NK-92 treated with Interleukin-12 subunit alpha and Interleukin-12 subunit beta, amount 100 ng/mL, for 24 hours (cell line): ENCODE results near the gene HLA-DQB1.
"Not testable (repeated sequence)": the region's sequence is repeated elsewhere in the genome, so short reads cannot be mapped to it uniquely, and the experiment has no call there.

Experiments
- DNase-seq: peaks from one replicate; lab custom pipeline; 2025; lab: John Stamatoyannopoulos, UW

The HLA-DQB1 gene

DNA sequence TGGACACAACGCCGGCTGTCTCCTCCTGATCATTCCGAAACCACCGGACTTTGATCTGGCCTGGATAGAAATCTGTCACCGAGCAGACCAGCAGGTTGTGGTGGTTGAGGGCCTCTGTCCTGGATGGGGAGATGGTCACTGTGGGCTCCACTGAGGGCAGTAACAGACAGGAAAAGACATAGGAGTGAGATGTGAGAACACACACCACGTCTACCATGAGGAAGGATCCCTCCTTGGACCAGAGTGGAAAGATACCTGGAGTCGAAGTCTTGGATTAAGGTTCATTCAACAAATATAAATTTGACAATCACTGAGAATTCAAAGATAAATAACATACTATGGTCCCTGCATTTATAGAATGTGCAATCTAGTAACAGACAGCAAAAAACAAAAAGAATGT, 4.4 kb downstream of the HLA-DQB1 start:
- DNase-seq, result no peak

DNA sequence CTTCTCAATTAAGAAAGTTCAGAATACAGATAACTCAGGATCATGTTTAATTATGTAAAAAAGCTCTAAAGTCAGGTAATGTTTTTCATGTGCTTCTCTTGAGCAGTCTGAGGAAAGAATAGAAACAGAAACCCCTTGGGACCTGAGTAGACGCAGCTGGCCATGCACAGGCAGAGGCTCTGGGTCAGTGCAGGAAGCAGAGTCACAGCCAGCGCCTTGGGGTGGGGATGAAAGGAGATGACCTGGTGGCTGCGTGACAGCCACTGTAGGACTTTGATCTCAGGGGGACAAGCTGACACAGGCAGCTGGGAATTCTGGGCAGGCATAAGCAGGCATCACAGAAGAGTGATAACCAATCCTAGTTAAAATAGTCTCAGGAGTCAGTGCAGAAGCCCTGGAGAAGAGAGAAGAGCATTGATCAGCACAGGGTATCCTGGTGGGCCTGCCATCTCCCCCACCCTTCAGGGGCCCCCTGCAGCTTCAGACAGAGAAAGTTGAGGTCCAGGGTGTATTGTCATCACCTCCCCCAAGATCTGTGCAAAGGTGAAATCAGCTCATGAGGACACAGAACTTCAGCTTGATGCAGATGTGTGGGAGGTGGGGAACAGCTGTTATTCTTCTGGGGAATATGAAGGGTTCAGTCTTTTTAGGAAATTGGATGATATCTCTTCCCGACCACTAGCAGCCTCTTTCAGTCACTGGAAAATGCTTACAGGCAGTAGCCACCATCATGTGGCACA, 6.4 kb downstream of the HLA-DQB1 start:
- no peak for DNase-seq

DNA sequence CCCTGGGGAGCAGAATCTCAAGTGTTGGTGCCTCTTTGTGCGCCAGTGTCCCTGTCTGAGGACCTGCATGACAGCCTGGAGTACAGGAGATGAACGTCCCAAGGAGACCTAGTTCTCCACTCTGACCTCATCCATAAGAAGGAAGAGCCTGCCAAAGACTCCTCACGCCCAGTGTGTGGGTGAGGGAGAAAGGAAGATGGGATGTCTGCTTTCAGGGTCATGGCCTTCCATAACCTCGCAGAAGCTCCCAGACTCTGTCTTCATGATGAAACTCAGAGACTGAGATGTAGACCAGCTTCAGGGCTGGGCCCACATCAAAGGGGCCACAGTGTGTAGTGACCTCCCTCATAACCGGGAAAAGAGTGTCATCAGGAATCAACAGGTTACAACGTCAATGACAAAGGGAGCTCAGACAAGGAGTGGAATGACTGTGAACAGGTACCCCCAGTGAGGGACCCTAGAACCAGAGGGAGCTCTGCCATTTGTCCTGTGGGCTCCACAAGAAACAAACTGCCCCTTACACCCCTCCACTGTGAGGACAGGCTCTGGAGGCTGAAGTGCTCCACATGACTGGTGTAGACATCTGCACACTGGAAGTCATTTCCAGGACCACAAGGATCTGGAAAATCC, 8.1 kb downstream of the HLA-DQB1 start:
- DNase-seq, result no peak

DNA sequence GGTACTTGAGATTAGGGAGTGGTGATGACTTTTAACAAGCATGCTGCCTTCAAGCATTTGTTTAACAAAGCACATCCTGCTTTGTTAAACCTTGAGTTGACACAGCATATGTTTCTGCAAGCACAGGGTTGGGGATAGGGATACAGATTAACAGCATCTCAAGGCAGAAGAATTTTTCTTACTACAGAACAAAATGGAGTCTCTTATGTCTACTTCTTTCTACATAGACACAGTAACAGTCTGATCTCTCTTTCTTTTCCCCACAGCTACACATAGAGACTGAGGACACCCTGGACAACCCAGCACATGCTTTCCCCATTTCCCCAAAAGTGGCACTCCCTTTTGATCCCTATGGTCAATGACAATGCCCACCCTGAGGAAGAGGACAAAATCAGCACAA, 8.6 kb downstream of the HLA-DQB1 start:
- not testable (repeated sequence) for DNase-seq

DNA sequence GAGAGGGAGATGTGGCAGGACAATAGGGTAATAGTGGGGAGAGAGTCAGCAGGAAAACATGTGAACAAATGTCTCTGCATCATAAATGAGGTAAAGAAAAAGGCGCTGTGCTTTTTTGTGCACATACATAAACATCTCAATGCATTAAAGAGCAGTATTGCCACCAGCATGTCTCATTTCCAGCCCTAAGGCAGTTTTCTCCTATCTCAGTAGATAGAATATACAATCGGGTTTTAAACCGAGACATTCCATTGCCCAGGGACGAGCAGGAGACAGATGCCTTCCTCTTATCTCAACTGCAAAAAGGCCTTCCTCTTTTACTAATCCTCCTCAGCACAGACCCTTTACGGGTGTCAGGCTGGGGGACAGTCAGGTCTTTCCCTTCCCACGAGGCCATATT, 9.1 kb downstream of the HLA-DQB1 start:
- DNase-seq, result not testable (repeated sequence)

DNA sequence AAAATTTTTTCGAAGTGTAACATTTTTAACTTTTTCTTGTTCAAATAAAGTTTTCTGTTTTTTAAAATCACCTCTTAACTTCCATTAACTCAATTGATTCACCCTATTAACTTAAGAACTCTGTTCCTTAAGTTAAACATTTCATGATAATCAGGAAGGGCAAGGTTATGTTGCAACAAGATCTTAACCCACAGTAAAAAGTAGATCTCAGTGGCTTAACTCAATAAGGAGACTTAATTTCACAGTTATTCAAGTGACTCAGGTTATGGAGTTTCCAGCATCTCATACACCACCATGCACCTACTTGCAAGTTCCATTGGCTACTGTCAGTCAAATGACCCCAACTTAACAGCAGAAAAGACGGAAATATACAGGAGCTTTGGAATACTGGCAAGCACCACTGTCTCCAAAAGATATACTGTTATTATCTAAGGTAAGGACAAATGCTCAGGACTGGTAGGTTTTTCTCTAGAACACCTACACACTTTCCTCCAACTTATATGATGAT, 11.2 kb downstream of the HLA-DQB1 start:
- no peak for DNase-seq

DNA sequence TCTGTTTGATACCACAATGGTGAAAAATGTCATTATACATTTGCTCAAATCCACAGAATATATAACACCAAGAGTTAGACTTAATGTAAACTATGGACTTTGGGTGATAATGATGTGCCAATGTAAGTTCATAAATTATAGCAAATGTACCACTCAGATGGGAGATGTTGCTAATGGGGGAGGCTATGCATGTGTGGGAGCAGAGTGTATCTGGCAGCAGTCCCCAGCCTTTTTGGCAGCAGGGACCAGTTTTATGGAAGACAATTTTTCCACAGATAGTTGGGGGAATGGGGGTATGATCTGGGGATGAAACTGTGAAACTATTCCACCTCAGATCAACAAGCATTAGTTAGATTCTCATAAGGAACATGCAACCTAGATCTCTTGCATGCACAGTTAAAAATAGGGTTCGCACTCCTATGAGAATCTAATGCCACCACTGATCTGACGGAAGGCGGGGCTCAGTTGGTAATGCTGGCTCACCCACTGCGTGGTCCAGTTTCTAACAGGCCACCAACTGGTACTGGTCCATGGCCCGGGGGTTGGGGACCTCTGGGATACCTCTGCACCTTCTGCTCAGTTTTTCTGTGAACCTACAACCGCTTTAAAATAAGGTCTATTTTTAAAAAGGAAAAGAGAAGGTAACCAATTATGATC, 21.3 kb downstream of the HLA-DQB1 start:
- DNase-seq, result no peak

DNA sequence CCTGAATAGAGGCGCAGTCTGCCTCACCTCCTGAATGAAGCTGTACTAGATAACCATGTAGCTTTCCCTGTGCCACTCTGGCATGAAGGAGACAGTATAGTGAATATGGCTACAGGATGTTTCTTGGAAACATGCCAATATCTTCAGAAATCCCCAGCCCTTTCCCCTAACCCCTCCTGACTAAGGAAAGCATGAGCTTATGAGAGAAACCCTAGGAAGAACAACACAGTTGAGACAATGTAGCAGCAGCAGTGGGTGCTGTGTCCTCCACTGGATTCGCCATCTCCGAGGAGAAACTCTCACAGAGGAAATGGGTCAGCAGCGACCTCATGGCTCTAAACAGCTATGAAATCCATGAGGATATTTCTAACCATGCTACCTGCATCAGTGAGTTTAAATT, 22.6 kb downstream of the HLA-DQB1 start:
- DNase-seq, result no peak

DNA sequence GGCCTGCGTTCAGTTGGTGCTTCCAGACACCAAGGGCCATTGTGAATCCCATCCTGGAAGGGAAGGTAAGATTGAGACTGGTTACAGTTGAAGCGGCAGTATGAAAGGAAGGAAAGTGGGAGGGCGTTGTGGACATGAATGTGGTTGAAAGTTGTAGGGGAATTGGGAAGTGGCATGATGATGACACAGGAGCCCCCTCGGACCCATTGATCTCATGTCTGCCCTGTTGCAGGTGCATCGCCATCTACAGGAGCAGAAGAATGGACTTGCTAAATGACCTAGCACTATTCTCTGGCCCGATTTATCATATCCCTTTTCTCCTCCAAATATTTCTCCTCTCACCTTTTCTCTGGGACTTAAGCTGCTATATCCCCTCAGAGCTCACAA, 23.7 kb downstream of the HLA-DQB1 start:
- DNase-seq, result no peak

DNA sequence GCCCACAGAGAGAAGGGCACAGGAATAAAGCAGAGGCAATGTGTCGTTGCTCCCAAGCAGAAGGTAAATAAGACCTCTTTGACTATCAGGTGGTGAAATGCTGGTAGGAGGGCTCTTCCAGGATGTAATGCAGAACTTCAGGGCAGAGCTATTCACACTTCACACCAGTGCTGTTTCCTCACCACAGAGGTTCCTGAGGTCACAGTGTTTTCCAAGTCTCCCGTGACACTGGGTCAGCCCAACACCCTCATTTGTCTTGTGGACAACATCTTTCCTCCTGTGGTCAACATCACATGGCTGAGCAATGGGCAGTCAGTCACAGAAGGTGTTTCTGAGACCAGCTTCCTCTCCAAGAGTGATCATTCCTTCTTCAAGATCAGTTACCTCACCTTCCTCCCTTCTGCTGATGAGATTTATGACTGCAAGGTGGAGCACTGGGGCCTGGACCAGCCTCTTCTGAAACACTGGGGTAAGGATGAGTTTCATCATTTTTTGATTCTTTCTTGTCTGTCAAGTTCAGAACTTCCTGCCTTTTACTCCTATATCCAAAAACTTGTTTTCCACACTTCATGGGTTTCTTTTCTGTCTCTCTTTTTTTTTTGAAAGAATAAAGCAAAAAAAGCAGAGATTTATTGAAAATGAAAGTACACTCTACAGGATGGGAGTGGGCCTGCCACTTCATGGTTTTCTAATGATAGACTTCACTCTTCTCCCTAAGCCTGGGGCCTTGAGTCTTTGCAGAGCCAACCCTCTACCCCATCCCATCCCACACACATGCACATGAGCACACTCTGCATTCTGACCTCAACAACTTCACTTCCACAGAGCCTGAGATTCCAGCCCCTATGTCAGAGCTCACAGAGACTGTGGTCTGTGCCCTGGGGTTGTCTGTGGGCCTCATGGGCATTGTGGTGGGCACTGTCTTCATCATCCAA, 24.4 kb downstream of the HLA-DQB1 start:
- peak; percentile 32 for DNase-seq

DNA sequence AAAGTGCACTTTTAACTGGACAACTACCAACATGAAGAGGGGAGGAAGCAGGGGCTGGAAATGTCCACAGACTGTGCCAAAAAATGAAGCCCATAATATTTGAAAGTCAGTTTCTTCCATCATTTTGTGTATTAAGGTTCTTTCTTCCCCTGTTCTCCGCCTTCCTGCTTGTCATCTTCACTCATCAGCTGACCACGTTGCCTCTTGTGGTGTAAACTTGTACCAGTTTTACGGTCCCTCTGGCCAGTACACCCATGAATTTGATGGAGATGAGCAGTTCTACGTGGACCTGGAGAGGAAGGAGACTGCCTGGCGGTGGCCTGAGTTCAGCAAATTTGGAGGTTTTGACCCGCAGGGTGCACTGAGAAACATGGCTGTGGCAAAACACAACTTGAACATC, 25.3 kb downstream of the HLA-DQB1 start:
- DNase-seq, result no peak

DNA sequence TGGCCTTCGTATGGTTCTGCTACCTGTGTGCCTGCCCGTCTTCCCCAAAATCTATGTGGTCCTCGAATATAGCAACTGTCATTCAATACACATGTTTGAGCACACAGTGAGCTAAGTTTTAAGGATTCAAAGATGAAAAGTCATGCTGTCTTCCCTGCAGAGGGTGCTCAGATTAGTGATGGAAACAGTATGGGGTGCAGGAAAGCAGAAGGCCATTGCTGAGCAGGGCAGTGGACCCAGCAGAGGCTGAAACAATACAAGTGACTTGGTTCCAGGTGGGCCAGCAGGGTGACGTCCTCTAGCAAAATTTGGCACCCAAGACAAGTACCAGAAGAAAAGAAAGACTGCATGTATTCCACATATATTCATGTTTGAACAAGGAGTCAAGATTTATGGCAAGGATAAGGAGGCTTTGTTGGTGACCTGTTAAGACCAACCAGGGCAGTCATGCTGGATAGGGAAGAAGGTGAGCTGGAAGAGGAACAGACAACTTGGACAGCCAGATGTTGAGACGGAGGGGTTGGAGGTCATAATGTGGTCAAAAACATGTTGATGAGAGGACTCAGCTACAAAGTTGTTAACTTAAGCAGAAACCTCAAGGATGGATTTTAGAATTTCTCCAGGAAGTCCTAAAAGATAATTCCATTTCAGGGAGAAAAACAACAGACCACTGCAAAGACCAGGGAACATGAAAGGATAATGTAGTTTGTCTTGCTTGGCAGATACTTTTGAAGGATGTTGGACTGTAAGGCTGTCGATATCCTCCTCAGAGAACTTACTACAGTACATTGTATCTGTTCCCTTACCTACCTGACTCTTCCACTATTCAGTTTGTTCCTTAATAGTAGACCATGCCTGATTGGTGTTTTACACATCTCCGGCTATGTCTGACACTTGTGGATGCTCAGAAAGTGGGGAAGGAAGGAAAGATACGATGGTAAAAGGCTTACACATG, 26.7 kb downstream of the HLA-DQB1 start:
- DNase-seq, result no peak

DNA sequence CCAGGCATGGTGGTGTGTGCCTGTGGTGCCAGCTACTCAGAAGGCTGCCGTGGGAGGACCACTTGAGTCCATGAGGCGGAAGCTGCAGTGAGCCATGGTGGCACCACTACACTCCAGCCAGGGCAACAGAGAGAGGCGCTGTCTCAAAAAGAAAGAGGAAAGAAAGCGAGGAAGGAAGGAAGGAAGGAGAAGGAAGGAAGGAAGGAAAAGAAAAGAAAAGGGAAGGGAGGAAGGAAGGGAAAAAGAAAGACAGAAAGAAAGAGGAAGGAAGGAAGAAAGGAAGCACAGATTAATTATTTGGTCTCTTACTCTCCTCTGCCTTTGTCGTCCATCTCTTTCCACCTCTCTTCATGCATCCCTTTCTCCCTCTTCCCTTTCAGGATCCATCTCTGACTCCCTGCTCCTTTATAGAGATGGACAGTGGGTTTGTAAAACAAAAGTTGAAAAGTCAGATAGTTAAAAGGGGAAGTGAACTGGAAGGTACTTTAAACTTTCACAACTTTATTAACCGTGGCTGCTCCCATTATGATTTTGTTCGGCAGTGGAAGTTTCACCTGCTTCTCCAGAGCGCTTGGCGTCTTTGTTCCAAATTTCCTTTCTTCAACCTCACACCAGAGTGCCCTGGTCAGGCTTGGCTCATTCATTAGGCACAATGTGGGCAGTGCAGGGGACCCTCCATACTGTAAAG, 27.8 kb downstream of the HLA-DQB1 start:
- no peak for DNase-seq

DNA sequence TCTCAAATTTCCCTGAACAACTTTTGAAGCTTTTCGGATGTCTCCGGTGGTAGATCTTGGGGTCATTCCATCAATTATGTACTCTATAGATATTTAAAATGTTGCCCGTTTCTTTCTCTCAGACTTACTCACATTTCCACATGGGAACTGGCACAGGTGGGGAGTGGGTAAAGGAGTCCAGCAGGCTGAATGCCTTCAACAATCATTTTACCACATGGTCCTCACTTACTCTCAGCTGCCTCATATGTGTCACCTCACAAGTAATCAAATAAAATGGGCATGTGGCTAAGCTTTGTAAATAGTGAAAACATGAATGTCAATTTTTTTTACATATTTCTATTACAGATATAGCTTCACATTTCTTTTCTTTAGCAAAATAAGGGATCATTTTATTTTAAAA, 28.6 kb downstream of the HLA-DQB1 start:
- no peak for DNase-seq

DNA sequence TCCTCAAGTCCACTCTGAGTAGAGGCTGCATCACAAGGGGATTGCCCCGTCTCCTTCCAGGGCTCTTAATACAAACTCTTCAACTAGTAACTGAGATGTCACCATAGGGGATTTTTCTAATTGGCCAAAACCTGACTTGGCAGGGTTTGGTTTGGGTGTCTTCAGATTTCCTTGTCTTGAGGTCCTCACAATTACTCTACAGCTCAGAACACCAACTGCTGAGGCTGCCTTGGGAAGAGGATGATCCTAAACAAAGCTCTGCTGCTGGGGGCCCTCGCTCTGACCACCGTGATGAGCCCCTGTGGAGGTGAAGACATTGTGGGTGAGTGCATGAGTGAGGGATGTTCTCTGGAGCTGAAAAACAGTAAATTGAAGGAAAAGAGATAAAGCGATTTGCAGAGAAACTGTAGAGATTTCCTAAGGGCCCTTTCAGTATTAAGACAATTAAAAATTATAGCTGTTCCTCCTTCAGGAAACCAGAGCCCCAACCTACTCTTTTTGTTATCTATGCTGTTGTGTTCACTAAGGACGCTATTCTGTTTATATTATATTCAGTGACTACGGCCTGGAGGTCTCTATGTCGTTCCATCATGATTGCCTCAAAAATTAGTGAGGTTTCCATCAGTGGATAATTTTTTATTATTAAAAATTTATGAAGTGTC, 29.1 kb downstream of the HLA-DQB1 start, which contains the start of gene HLA-DQA1:
Gene HLA-DQA1 (plus strand): TSS at position 188 of the 662 bp plus-strand sequence. CDS start 53 bp downstream, at position 241.
- DNase-seq, result no peak

DNA sequence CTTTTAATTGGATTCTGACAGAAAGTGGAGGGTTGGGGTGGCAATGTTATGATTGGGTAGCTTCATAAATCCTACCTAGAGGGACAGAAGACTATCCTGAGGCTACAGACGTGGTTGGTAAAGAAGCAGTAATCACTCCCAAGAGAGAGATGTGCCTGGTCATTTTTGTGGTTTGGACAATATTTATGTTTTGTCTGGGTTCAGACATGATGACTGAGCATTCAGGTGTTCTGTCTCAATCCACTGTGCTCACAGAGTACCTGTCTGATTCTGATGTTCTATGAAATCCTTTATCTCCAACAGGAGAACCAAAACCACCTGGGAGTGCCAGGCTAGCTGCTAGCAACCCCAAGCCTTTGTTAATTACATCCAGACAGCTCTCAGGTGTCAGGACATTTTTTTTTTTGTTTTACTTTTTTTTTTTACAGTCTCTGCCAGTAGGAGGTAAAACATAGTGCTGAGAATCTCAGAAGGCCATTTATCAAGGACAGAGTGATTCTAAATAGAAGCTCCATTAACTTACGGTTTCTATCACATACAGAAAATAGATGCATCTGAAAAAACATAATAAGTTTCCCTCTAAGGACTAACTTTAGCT, 30.8 kb downstream of the HLA-DQB1 start:
- no peak for DNase-seq

DNA sequence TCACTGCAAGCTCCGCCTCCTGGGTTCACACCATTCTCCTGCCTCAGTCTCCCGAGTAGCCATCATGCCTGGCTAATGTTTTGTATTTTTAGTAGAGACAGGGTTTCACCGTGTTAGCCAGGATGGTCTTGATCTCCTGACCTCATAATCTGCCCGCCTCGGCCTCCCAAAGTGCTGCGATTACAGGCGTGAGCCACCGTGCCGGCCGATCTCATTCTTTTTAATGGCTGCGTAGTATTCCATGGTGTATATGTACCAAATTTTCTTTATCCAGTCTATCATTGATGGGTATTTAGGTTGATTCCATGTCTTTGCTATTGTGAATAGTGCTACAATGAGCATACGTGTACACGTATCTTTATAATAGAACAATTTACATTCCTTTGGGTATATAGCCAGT, 36.7 kb downstream of the HLA-DQB1 start:
- not testable (repeated sequence) for DNase-seq

DNA sequence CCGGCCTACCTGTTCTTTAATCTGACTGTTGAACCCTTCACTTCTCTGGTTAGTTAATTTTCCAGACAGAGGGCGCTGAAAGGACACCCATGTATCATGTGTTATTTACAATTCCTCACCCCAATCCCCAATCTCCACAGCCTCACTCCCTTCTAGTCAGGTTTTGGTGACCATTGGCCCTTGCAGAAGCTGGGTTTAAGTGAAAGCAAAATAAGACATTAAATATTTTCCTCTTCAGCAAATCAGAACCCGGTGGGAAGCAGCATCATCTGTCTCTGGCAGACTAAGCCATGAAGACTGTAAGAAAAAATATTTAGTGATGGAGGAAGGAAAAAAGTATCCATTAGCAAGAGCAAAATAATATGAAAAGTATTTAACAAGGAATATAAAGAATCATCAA, 38.6 kb downstream of the HLA-DQB1 start:
- DNase-seq, result no peak

DNA sequence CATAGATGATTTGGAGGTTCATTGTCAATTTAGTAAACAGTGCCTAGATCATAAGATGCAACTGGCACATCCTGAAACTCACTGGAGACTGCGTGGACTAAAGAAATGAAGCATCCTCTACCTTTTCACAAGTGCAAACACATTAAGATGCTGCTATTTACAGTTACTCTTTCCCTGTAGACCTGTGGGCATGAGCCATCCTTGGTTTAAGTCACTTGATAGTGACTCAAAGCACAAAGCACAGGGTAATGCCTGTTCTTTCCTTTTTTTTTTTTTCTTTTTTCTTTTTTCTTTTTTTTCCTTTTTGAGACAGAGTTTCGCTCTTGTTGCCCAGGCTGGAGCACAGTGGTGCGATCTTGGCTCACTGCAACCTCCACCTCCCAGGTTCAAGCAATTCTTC, 39.2 kb downstream of the HLA-DQB1 start:
- no peak for DNase-seq
